TTC549 (cell line): ENCODE measurements around the gene NPIPB5.
"Not testable (repeated sequence)": the region's sequence is repeated elsewhere in the genome, so short reads cannot be mapped to it uniquely, and the experiment has no call there.

Experiments
- FAIRE-seq: peaks from 2 replicates; lab custom pipeline; 2012; peaks lifted over from hg19 to GRCh38; lab: Jason Lieb, UNC

NPIPB5 gene

DNA sequence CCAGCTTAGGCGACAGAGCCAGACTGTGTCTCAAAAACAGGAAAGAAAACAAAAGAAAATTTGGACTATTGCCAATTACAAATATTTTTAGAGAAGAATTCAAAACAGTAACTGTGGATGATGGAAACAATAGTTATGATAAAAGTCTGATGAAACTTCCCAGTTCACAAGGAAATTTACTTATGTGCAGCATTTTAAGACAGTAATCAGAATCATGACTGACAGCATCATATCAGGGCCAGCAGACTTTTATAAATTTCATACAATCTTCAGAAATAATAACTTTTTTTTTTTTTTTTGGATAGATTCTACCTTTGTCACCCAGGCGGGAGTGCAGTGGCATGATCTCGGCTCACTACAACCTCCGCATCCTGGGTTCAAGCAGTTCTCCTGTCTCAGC lies at the start of gene NPIPB5:
Gene NPIPB5, plus strand, starts transcription at position 301 of the 400 bp plus-strand sequence. CDS start 2,911 bp downstream, outside the sequence.
- FAIRE-seq = not testable (repeated sequence)

DNA sequence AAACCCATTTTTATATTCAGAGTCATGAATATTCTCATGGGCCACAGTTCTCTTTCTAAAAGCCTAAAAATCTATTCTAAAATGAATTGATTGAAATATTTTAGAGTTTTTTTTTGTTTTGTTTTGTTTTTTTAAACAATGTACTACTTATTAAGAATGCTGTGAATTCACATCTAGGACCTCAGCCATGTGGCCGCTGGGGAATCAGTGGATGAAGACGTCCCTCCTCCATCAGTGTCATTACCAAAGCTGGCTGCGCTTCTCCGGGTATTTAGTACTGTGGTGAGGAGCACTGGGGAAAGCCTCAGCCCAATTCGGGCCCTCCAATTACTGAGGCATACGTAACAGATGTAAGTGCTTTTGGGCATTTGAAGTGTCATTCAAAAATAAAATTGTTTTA lies 41.8 kb upstream of the NPIPB5 start:
- FAIRE-seq = not testable (repeated sequence)

DNA sequence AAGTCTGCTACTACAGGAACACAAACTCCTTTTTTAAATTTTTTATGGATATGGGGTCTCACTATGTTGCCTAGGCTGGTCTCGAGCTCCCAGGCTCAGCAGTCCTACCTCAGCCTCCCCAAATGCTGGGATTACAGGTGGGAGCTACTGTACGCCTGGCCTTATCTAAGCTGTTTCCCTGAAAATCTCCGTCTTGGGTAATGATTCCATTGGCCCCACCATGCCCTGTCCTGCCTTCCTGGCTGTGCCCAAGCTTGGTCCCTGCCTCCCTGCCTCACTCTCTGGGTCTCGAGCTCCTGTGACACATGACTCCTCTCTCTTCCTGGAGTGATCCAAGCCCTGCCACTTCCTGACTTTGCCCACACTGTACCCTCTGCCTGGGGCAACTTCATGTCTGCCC lies 27.3 kb downstream of the NPIPB5 start:
- not testable (repeated sequence) for FAIRE-seq

DNA sequence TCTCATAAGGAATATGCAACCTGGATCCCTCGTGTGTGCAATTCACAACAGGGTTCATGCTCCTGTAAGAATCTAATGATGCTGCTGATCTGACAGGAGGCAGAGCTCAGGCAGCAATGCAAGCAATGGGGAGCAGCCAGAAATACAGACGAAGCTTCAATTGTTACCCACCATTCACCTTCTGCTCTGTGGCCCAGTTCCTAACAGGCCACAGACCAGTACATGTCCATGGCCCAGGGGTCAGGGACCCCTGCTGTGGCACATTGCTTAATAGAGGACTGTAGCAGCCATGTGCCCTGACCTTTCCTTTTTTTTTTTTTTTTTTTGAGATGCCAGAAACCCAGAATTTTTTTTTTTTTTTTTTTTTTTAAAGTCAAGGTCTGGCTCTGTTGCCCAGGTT lies 34.1 kb downstream of the NPIPB5 start:
- not testable (repeated sequence) for FAIRE-seq

DNA sequence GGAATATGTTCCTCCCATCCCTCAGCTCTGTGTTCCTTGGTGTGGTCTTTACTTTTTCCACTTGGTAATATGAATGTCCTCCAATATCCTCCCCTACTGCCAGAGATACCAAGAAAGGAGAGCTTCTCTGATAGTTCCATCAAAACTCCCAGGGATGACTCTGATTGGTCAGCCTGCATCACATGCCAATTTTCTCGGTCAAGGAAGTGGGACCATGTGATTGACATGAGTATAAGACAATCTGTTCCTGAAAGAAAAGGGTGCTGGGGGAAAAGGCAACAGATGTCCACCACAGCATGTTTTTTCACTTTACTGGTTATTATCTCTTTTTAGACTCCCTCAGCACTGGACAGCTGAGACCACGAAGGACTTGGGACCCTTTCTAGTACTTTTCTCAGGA lies 35.9 kb downstream of the NPIPB5 start:
- not testable (repeated sequence) for FAIRE-seq

DNA sequence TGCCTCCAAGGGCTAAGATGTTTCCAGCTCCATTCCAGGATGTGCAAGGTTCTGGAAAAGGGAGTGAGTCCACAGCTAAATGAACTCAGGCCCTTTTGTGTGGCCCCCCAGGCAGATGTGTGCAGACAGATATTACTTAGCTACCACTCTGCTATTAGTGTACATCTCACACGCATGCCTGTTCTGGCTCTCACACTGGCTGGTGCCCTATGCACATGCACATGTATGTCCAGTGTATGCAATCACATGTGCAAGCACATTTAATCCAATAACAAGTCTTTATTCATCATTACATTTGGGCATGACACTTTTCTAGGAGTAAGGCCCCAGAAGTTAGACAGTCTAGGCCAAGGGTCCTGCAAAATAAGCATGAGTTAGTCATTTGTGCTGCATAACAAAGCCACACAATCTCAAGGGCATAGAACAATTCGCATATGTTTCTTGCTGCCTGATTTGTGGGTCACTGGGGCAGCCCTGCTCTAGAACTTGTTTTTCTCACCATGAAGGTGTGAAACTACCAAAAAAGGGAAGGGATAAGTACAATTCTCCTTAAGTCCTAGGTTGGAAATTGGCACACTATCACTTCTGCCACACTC lies 36.6 kb downstream of the NPIPB5 start:
- FAIRE-seq = not testable (repeated sequence)

DNA sequence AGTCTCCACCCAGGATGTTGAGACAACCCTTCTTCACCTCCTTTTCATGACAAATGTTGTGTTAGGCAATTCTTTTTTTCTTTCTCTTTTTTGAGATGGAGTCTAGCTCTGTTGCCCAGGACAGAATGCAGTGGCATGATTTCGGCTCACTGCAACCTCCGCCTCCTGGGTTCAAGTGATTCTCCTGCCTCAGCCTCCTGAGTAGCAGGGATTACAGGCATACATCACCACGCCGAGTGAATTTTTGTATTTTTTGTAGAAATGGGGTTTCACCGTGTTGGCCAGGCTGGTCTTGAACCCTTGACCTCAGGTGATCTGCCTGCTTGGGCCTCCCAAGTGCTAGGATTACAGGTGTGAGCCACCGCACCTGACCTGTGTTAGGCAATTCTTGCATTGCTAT lies 39.2 kb downstream of the NPIPB5 start:
- FAIRE-seq = not testable (repeated sequence)

DNA sequence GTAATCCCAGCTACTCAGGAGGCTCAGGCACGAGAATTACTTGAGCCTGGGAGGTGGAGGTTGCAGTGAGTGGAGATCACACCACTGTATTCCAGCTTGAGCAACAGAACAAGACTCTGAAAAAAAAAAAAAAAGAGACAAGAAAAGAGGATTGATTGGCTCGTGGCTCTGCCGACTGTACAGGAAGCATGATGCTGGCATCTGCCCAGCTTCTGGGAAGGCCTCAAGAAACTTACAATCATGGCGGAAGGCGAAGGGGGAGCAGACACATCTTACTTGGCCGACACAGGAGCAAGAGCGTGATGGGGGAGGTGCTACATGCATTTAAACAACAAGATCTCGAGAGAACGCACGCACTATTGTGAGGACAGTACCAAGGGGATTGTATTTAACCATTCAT lies 40.5 kb downstream of the NPIPB5 start:
- not testable (repeated sequence) for FAIRE-seq

DNA sequence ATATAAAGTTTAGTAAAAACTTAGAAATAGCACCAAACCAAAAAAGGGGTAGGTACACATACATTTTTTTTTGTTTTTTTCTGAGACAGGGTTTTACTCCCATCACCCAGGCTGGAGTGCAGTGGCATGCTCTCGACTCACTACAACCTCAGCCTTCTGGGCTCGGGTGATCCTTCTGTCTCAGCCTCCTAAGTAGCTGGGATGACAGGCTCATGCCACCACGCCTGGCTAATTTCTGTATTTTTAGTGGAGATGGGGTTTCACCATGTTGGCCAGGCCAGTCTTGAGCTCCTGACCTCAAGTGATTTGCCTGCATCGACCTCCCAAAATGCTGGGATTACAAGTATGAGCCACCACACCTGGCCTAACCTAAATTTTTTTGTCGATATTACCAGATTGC lies 41.0 kb downstream of the NPIPB5 start:
- FAIRE-seq = not testable (repeated sequence)

DNA sequence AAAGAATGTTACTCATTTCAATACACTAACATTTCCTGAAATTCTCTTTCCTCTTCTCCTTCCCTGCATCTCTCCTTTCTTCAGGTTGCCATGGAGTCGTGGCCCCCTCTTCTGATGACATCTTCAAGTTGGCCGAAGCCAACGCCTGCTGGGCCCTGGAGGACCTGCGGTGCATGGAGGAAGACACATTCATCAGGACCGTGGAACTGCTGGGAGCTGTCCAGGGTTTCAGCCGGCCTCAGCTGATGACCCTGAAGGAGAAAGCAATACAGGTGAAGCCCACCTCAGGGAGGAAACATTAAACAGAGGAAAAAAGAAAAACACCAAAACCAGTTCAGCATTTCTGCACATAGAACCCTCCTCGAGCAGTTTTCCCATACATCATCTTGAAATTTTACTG lies 46.1 kb downstream of the NPIPB5 start:
- FAIRE-seq = not testable (repeated sequence)
